ENCODE measurements around the gene ZNF71.
"Not testable (repeated sequence)": the region's sequence is repeated elsewhere in the genome, so short reads cannot be mapped to it uniquely, and the experiment has no call there.

ZNF71 gene

DNA sequence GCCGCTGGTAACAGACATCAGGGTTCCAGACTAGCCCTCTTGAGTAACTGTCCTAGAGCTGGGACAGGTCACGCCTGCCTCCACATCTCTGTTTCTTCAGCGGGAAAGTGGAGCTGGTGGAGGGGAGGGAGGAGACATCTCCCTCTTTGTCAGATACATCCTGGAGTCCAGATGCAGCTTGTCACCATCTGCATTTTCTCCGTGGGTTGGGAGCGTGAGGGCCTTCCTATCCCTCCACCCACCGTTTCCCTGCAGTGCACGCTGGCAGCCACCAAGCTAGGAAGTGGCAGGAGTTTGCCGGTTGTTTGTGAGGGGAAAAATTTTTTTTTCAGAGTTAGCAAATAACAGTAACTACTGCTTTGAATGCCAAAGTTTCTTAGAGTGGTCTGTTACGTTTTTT is 27.9 kb downstream of the ZNF71 start:
- FAIRE-seq, result no peak

DNA sequence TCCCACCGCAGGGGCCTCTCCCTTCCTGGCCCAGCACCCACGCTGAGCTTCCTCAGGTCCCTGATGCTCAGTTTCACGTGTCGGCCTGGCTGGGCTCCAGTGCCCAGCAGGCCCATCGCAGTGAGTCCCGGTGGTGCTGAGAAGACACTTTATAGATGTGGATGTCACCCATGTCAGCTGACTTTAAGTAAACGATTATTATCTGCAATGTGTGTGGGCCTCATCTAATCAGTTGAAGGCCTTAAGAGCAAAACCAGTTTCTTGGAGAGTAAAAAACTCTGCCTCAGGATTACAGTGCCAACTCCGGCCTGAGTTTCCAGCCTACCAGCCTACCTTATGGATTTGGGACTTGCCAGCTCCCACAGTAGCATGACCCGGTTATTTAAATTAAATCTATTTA is 30.6 kb downstream of the ZNF71 start:
- FAIRE-seq, result no peak

DNA sequence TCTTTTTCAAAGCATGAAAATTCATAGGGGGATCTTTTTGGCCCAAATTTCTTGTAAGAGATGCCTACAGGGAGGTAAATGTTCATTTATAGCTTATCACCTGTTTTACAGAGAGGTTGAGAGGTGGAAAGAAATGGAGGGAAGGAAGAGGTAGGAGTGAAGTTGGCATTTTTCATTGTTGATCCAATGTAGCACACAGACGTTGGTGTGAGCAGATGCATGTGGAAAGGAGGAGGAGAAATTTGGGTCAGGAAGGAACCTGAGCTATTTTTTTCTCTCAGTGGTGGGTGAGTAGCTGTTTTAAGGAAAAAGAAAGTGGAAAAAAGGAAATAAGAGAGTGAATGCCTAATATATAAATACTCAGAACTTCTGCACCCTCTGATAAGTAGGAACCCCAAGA is 37.9 kb downstream of the ZNF71 start:
- FAIRE-seq, result no peak

DNA sequence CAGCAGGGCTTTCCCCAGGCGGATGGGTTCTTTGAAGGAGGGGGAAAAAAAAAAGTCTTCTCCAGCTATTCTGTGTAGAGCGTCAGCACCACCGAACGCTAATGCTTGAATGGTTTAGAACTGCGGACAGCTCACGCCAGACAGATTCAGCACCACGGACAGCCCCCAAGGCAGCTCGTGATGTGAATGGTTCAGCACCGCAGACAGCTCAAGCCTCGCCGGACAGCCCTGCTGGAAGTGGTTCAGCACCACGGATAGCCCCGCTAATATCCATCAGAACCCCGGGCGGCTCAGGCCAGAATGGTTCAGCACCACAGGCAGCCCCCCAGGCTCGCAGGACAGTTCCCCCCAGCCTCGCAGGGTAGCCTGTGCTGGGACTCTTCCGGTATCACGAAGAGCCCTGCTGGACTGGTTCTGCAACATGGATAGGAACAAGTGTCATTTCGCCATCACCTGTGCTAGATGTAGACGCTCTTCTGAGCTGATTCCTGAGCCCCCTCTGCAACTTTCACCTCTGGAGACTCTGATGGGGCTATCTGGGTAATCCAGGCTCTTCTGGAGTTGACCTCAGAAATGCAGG is 43.0 kb downstream of the ZNF71 start:
- no peak for FAIRE-seq

DNA sequence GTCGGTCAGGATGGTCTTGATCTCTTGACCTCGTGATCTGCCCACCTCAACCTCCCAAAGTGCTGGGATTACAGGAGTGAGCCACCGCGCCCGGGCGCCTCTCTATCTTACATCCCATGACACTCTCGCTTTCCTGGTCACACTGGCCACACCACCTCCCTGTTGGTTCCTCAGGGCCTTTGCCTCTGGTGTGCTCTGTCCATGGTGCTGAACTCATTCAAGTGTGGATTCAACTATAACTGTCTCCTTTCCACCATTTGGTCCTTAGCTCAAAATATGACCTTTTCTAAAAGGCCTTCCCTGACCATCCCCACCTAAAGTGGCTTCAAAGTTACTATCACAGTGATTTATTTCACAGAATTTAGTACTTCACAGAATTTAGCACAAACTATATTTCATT is 44.1 kb downstream of the ZNF71 start:
- no peak for FAIRE-seq

DNA sequence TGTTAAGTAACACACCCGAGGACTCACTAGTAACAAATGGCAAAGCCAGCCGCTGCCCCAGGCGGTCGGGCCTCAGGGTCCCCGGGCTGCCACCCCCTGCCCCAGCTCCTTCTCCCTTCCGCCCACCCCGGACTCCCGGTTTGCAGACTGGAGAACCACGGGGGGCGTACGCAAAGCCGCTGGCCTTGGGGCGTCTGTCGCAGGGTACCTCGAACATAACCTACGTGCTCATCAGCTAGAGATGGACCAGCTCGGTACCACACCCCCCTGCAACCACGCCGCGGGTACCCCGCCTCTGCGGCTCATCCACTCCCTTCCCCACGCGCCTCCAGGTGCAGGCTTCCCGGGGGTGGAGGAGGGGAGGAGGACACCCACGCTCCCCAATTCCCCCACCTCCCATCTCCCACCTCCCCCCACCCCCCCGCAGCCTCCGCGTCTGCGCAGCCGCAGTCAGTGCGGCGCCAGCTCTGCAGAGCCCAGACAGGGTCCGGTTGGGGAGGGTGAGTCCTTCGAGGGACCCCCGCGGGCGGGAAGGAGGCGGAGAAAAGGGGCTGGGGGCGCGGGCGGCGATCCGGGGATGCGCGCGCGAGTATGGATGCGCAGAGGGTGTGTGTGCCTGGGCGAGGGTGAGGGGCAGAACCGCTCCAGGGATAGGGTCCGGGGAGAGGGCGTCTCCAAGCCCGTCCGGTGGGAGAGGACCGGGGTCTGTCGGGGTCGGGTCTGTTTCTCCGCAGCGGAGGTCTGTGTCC is 47.8 kb downstream of the ZNF71 start, which contains the start of gene SMIM17:
Gene SMIM17 (plus strand): TSS at position 449 of the 749 bp plus-strand sequence. CDS start 2,509 bp downstream, outside the sequence.
- no peak for FAIRE-seq

DNA sequence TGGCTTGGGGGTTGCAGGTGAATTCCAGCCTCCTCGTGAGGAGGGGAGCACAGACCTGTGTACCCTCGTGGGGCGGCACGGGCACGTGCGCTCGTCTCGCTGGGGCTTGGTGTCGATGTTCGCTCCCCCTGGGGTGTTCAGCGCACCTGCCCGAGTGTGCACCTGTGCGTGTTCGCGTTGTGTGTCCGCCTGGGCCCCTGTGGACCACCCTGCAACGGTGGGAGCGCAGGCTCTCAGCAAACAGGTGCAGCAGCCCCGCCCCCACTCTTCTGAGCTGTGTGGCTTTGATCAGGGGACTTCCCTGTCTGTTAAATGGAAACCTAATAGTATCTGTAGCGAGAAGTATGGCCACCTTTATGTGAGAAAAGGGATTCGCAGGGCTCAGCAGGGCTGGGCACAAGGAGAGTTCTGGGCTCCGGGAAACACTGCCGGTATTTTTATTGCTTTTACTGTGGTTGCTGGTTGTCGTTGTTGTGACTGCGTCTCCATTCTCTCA is 48.4 kb downstream of the ZNF71 start:
- no peak for FAIRE-seq

DNA sequence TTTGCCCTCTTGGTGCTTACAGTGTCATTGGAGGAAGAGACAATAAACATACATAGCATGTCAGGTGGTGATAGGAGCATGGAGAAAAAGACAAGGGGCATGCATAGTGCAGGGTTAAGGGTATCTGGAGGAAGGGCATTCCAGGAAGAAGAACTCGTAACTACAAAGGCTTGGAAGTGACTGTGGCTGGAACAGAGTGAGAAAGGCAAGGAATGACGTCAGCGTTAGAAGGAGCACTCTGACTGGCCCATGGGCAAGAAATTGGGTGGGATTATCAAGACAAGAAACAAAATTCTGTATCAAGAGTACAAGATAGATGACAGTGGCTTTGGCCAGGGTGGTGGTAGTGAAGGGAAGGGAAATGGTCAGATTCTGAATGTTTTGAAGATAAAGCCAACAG is 59.0 kb downstream of the ZNF71 start:
- no peak for FAIRE-seq

DNA sequence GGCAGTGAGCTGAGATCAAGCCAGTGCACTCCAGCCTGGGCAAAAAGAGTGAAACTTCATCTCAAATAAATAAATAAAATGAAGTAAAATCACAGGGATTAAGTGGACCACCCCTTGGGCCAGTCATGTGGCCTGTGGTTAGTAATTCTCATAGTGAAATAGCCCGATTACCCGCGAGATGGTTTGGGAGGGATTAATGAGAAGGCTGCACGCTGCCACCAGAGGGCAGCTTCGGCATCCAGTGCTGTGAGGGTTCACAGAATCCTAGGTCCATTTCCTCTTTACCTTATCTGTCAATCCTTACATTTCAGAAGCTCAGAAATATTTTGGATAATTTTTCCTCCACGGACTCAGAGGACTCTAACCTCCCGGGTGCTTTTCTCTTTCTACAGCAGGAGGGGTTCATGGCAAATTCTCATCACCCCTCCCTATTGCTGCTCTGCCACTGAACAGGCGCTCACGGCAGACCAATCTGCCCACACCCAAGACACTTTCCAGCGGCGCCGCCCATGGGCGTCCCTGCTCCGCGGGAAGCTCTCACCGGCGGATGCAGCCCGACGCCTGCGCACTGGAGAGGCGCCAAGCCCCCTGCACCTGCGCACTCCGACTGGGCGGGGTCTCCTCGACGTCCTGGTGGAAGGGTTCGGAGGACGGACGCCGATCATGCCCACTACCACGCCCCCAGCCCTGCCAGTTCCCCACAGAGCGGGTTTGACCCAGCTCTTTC is 65.4 kb downstream of the ZNF71 start:
- FAIRE-seq, result no peak

DNA sequence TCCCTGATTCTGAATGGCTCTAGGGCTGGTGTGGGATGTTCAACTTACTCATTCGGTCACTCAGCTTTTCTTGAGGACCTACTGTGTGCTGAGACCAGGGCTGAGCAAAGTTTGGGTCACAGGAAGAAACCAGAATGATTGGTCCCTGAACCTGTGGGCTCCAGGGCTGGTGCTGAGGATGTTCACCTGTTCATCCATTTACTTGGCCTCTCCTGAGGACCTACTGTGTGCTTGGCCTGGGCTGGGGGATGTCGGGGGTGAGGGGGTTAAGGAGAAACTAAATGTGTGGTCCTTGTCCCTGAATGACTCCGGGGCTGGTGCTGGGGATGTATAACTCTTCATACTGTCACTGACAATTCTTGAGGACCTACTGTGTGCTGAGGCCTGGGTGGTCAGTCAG is 66.1 kb downstream of the ZNF71 start:
- no peak for FAIRE-seq

DNA sequence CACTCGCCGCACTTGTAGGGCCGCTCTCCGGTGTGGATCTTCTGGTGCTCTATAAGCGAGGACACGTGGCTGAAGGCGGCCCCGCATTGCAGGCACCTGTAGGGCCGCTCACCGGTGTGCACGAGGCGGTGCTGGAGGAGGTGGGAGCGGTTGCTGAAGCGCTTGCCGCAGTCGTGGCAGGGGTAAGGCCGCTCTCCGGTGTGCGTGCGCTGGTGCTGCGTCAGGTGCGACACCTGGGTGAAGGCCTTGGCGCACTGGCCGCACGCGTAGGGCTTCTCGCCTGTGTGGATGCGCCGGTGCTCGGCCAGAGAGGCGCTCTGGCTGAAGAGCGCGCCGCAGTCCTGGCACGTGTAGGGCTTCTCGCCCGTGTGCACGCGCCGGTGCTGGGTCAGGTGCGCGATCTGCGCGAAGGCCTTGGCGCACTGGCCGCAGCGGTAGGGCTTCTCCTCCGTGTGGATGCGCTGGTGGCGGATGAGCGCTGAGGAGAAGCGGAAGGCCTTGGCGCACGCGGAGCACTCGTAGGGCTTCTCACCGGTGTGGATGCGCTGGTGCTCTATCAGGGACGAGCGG is 68.9 kb downstream of the ZNF71 start:
- no peak for FAIRE-seq

DNA sequence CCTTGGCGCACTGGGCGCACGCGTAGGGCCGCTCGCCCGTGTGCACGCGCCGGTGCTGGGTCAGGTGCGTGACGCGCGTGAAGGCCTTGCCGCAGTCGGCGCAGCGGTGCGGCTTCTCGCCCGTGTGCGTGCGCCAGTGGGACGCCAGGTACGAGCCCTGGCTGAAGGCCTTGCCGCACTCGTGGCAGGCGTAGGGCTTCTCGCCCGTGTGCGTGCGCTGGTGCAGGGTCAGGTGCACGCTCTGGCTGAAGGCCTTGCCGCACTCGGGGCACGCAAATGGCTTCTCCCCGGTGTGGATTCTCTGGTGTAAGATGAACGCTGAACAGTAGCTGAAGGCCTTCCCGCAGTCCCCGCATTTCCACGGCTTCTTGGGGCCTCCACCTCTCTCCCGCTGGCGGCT is 69.4 kb downstream of the ZNF71 start:
- no peak for FAIRE-seq

DNA sequence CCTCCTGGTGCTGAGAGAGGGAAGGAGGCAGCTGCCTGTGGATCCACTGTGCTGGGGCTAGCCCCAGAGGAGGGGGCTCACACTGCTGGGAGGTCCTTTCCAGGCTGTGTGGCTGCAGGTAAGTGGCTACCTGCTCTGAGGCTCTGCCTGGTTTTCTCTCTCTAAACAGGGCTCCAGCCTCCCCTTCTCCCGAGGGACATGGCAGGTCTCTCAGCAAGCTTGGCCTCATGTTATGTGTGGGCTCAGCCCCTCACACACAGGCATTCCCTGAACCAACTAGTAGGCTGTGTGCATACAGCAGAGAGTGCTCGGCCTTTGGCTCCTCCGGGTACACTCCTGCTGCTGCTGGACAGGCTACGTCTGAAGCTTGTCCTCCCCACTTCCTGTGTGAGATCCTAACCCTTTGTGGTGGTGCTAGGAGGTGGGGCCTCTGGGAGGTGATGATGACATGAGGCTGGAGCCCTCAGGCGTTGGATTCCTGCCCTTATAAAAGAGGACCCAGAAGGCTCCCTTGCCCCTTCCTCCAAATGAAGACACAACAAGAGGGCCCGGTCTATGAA is 72.3 kb downstream of the ZNF71 start:
- FAIRE-seq, result no peak

DNA sequence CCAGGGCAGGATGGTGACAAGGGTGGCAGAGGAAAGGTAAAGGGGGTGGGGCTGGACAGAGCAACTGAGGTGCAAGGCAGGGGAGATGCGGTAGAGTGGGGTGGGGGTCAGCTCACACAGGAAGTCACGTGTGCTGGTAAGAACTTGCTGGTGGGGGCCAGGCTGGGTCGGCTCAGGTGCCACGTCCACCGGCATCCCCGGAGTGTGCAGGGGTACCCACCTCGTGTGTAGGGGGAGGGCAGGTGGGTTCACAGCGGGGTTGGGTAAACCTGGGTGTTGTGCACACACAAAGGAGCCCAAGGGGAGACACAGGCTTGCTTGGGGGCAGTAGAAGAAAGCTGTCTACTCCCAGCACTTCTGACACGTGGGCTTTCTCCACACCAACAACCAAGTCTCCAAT is 73.6 kb downstream of the ZNF71 start:
- no peak for FAIRE-seq

DNA sequence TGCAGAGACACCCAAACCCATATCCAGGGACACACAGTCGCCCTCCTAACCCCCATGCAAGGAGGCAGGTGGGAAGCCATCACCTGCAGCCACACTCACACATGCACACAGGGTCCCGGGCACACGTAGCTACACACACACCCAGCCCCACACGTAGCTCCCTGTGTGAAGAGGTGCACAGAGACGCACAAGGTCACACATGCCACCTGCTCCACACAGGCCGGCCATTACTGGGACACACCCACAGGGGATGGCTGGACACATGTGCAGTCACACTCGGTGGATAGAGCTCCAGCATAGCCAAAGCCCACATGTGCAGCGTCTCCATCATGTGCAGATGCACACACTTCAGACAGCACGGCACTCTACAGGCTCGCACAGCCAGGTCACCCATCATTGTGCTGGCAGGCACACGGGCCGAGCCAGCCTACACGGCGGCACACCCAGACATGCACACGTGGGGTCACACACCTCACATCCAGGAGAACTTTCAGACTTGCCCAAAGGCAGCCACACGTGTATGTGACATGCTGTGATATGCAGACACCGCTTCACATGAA is 75.4 kb downstream of the ZNF71 start:
- no peak for FAIRE-seq

DNA sequence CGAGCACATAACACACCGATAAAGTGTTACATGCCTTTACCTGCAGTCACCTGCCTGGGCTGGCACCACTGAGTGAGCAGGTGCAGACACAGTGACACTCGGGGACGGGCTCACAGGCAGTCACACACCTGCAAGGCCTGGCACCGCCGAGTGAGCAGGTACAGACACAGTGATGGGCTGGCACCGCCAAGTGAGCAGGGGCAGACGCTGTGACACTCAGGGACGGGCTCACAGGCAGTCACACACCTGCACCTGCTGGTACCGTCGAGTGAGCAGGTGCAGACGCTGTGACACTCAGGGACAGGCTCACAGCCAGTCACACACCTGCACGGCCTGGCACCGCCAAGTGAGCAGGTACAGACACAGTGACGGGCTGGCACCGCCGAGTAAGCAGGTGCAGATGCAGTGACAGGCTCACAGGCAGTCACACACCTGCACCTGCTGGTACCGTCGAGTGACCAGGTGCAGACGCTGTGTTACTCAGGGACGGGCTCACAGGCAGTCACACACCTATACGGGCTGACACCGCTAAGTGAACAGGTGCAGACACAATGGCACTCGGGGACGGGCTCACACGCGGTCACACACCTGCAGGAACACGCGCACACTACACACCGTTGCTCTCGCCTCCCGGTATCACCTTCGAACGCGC is 76.0 kb downstream of the ZNF71 start:
- no peak for FAIRE-seq

DNA sequence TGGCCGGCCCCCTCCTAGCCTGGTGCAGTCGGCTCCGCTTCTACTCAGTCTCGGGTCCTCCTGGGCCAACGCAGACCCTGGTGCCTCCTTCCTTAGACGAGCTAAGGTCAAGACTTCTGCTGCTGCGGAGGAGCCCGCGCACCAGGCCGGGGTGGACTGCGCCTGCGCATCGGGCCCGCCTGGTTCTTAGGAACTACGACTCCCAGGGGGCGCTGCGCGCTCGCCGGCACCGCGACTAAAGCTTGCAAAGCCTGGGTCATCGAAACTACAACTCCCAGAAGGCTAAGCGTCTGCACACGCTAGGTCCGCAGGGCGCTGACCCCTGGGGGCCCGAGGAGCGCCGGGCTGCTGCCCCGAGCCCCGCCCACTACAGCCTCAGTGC is 76.5 kb downstream of the ZNF71 start, which contains the start of gene ZNF835:
Gene ZNF835 (minus strand): TSS at position 145 of the 382 bp plus-strand sequence. CDS start 6,559 bp downstream, outside the sequence.
- no peak for FAIRE-seq

DNA sequence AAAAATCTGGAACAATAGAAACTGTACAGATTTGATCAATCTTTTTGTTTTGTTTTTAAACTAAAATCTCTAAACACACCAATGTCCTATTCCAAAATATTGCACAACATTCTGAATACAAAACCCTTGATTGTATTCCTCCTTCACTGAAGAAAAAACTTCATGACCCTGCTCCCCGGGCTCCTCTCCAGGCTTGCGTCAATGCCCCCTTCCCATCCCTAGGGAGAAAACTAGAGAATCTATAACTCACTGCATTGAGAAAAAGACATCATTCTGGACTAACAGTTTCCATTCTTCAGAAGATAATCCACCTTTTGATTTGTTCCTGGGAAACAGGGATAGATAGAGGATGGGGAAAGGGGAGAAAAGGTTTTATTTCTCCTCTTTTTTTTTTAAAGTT is 77.5 kb downstream of the ZNF71 start:
- FAIRE-seq, result not testable (repeated sequence)

Measured in islet of Langerhans (tissue), 1 donor.